Smooth muscle cell (in vitro differentiated cells): Measurements from ENCODE around the gene DUOX2. TPM values are rescaled to one million over a fixed set of nuclear protein-coding genes. Genes with fewer than 3 reads are reported as not detected.

Experiments used
- DNase-seq: peaks from one replicate; lab custom pipeline; 2025; ENCODE audit not compliant: unreplicated experiment; lab: John Stamatoyannopoulos, UW
- H2AFZ ChIP-seq: fragments of 200-600 bp; sonication (generic); 2 replicates; pipeline ENCODE4 v1.6.0; 2016; ENCODE audit warnings: antibody characterized with exemption, low read depth, mild to moderate bottlenecking
- H3F3A ChIP-seq: fragments of 200-600 bp; sonication (generic); 2 replicates; pipeline ENCODE4 v1.6.0; 2017; ENCODE audit warnings: antibody characterized with exemption, low read depth
- H3K27ac ChIP-seq: fragments of 200-600 bp; sonication (generic); 2 replicates; pipeline ENCODE4 v1.5.1; 2016; ENCODE audit warnings: low read depth, mild to moderate bottlenecking
- H3K27me3 ChIP-seq: fragments of 200-600 bp; sonication (generic); 2 replicates; pipeline ENCODE4 v1.6.1; 2016; ENCODE audit warnings: low read depth, mild to moderate bottlenecking
- H3K36me3 ChIP-seq: fragments of 200-600 bp; sonication (generic); 2 replicates; pipeline ENCODE4 v1.5.1; 2016; ENCODE audit warnings: low read depth
- H3K4me1 ChIP-seq: fragments of 200-600 bp; sonication (generic); 2 replicates; pipeline ENCODE4 v1.5.1; 2016; ENCODE audit warnings: low read depth
- H3K4me2 ChIP-seq: fragments of 200-600 bp; sonication (generic); 2 replicates; pipeline ENCODE4 v1.6.0; 2016; ENCODE audit warnings: mild to moderate bottlenecking
- H3K4me3 ChIP-seq: fragments of 200-600 bp; sonication (generic); 2 replicates; pipeline ENCODE4 v1.5.1; 2016; ENCODE audit warnings: mild to moderate bottlenecking
- H3K79me2 ChIP-seq: fragments of 200-600 bp; sonication (generic); 2 replicates; pipeline ENCODE4 v1.6.0; 2016; ENCODE audit warnings: low read depth, mild to moderate bottlenecking
- H3K9ac ChIP-seq: fragments of 200-600 bp; sonication (generic); 2 replicates; pipeline ENCODE4 v1.6.0; 2016; ENCODE audit warnings: low read depth
- H3K9me3 ChIP-seq: fragments of 200-600 bp; sonication (generic); replicated peaks from 2 replicates; pipeline ENCODE4 v1.5.1; 2016; ENCODE audit warnings: low read depth
- H4K20me1 ChIP-seq: fragments of 200-600 bp; sonication (generic); 2 replicates; pipeline ENCODE4 v1.6.0; 2016; ENCODE audit warnings: low read depth
- WGBS: methylation state at CpG from one replicate; pipeline ENCODE4 v1.1.7; 2016; ENCODE audit warnings: low lambda C conversion rate; 5-methylcytosine and 5-hydroxymethylcytosine counted together
- polyA plus RNA-seq: library from polyadenylated mRNA; unstranded; fragments of >200 nt; fragmentation: Nextera tagmentation; extraction: Ambion mirVana; gene quantifications from 2 replicates; pipeline ENCODE4 v1.2.1, GENCODE V29; 2016
- total RNA-seq: library from RNA; depleted of rRNA; stranded (reverse); fragments of >200 nt; gene quantifications from 2 replicates; pipeline ENCODE4 v1.2.3, GENCODE V29; 2014
- TF ChIP-seq, protein P1 (sequence below): fragments of 200-600 bp; sonication (generic); IDR thresholded peaks from 2 replicates; pipeline ENCODE4 v1.5.1; 2017; ENCODE audit warnings: borderline replicate concordance, mild to moderate bottlenecking, antibody characterized with exemption; ENCODE audit not compliant: insufficient read depth, poor library complexity, severe bottlenecking

The DUOX2 gene
- 0.36 and 1.4 TPM in 2 replicates for total RNA-seq
- polyA plus RNA-seq = 0.34 and 1.2 TPM in 2 replicates

- Histone ChIP-seq H3F3A (no peaks in the 10 kb centered on the region), H3K4me2 (peak within 1 kb of the TSS; percentile 81), H3K36me3 (no peaks in the 10 kb centered on the region), H2AFZ (no peak within 1 kb of the TSS), H3K4me1 (peaks cover 8% of the 10 kb centered on the region), H3K79me2 (no peaks in the 10 kb centered on the region), H3K9ac (no peak within 1 kb of the TSS), H3K9me3 (no peaks in the 10 kb centered on the region), H3K4me3 (peak within 1 kb of the TSS; percentile 36), H4K20me1 (no peaks in the 10 kb centered on the region), H3K27ac (no peak within 1 kb of the TSS), H3K27me3 (peaks cover 82% of the 10 kb centered on the region)
- WGBS = 16% methylated on average over 42 of the region's 42 CpGs
- TF ChIP-seq, protein P1, sequence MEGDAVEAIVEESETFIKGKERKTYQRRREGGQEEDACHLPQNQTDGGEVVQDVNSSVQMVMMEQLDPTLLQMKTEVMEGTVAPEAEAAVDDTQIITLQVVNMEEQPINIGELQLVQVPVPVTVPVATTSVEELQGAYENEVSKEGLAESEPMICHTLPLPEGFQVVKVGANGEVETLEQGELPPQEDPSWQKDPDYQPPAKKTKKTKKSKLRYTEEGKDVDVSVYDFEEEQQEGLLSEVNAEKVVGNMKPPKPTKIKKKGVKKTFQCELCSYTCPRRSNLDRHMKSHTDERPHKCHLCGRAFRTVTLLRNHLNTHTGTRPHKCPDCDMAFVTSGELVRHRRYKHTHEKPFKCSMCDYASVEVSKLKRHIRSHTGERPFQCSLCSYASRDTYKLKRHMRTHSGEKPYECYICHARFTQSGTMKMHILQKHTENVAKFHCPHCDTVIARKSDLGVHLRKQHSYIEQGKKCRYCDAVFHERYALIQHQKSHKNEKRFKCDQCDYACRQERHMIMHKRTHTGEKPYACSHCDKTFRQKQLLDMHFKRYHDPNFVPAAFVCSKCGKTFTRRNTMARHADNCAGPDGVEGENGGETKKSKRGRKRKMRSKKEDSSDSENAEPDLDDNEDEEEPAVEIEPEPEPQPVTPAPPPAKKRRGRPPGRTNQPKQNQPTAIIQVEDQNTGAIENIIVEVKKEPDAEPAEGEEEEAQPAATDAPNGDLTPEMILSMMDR = no peak
- no peak for DNase-seq
Measured at GRCh38 chr15:45114076-45114750, at the start of gene DUOX2, which contains the start of gene DUOXA2. DUOX2 (minus strand) TSS chr15:45114172; CDS start chr15:45113411, 761 bp downstream. DUOXA2 (plus strand) TSS chr15:45114326; CDS start chr15:45114606, 280 bp downstream.

DNA sequence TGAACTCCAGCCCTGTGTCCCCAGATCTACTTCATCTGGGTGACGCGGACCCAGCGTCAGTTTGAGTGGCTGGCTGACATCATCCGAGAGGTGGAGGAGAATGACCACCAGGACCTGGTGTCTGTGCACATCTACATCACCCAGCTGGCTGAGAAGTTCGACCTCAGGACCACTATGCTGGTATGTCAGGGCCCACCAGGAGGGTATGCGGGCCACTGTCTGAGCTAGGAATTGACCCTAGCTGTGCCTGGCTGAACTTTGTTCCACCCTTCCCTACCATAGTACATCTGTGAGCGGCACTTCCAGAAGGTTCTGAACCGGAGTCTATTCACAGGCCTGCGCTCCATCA, 49.5 kb upstream of the DUOX2 start:
- Histone ChIP-seq H3K27me3 (no peaks in the 10 kb centered on the region), H3K4me2 (no peak overlapping the region), H3K4me1 (peaks cover 10% of the 10 kb centered on the region), H4K20me1 (no peaks in the 10 kb centered on the region), H3K27ac (peak overlapping the region; percentile 90), H3K4me3 (no peak overlapping the region), H3K79me2 (no peaks in the 10 kb centered on the region), H3K9ac (no peak overlapping the region), H3K36me3 (no peaks in the 10 kb centered on the region), H2AFZ (no peak overlapping the region), H3F3A (peaks cover 11% of the 10 kb centered on the region), H3K9me3 (no peaks in the 10 kb centered on the region)
- 85% methylated on average over 9 of the region's 9 CpGs for WGBS
- DNase-seq = no peak
- TF ChIP-seq, protein P1 = no peak

GRCh38 chr15:45162771-45163507, 49.0 kb upstream of the DUOX2 start:
- H3F3A ChIP-seq = peaks cover 11% of the 10 kb centered on the region
- H3K9ac ChIP-seq = peak overlapping the region; percentile 57
- peak; percentile 30 for DNase-seq
- H3K4me1 ChIP-seq = peaks cover 13% of the 10 kb centered on the region
- H3K9me3 ChIP-seq = no peaks in the 10 kb centered on the region
- no peak overlapping the region for H3K4me3 ChIP-seq
- H3K4me2 ChIP-seq = peak overlapping the region; percentile 63
- no peak overlapping the region for H2AFZ ChIP-seq
- WGBS = 2% methylated on average over 7 of the region's 7 CpGs
- no peaks in the 10 kb centered on the region for H3K36me3 ChIP-seq
- no peaks in the 10 kb centered on the region for H3K27me3 ChIP-seq
- TF ChIP-seq, protein P1 = peak; percentile 89
- H3K79me2 ChIP-seq = no peaks in the 10 kb centered on the region
- no peaks in the 10 kb centered on the region for H4K20me1 ChIP-seq
- H3K27ac ChIP-seq = peak overlapping the region; percentile 90
